NCI-H1092 (cell line): Measurements from ENCODE around the gene GALNT15.

ENCODE experiments used
- DNase-seq: peaks from one replicate; lab custom pipeline; 2025; lab: John Stamatoyannopoulos, UW

The GALNT15 gene

GRCh38 chr3:16252988-16253387, 78.5 kb downstream of the GALNT15 start:
- DNase-seq = no peak

- DNase-seq = no peak
These were observed 79.1 kb downstream of the GALNT15 start for GRCh38 chr3:16253601-16254000.

- DNase-seq = no peak
These were observed 80.4 kb downstream of the GALNT15 start for GRCh38 chr3:16254916-16255315.

GRCh38 chr3:16255326-16255725, 80.8 kb downstream of the GALNT15 start:
- no peak for DNase-seq

GRCh38 chr3:16255726-16256125, 81.2 kb downstream of the GALNT15 start:
- DNase-seq = no peak

GRCh38 chr3:16257309-16257708, 82.8 kb downstream of the GALNT15 start:
- no peak for DNase-seq

GRCh38 chr3:16258177-16258576, 83.7 kb downstream of the GALNT15 start:
- DNase-seq = no peak

GRCh38 chr3:16258866-16259265, 84.4 kb downstream of the GALNT15 start:
- DNase-seq = no peak

- no peak for DNase-seq
These were observed 85.6 kb downstream of the GALNT15 start for GRCh38 chr3:16260046-16260445.

GRCh38 chr3:16262174-16262573, 87.7 kb downstream of the GALNT15 start:
- DNase-seq = no peak

- no peak for DNase-seq
These were observed 89.8 kb downstream of the GALNT15 start for GRCh38 chr3:16264174-16264707.

- DNase-seq = peak; percentile 97
These were observed 90.4 kb downstream of the GALNT15 start, which contains the start of the genes DPH3 and OXNAD1 for GRCh38 chr3:16264708-16265454. DPH3 (minus strand) TSS chr3:16264943; CDS start chr3:16264876, 67 bp downstream. OXNAD1 (plus strand) TSS chr3:16265212; CDS start chr3:16270953, 5,741 bp downstream.

GRCh38 chr3:16265455-16265786, 90.9 kb downstream of the GALNT15 start:
- DNase-seq = no peak

- no peak for DNase-seq
These were observed 92.2 kb downstream of the GALNT15 start for GRCh38 chr3:16266714-16267113.

- no peak for DNase-seq
These were observed 96.4 kb downstream of the GALNT15 start for GRCh38 chr3:16270855-16271254.

- no peak for DNase-seq
These were observed 98.1 kb downstream of the GALNT15 start for GRCh38 chr3:16272588-16272987.

- no peak for DNase-seq
These were observed 99.4 kb downstream of the GALNT15 start for GRCh38 chr3:16273867-16274266.

GRCh38 chr3:16277471-16277870, 103.0 kb downstream of the GALNT15 start:
- no peak for DNase-seq

- DNase-seq = no peak
These were observed 104.7 kb downstream of the GALNT15 start for GRCh38 chr3:16279010-16279801.

GRCh38 chr3:16280671-16281070, 106.2 kb downstream of the GALNT15 start:
- no peak for DNase-seq
